HepG2 (cell line): ENCODE results near the gene ARL11.

ENCODE experiments used
- ARHGAP35 ChIP-seq: sonication (generic); formaldehyde crosslinking; IDR thresholded peaks from 2 replicates; pipeline ENCODE4 v1.9.0; 2022; ENCODE audit warnings: mild to moderate bottlenecking, inconsistent platforms, moderate library complexity, missing genetic modification reagents, borderline replicate concordance
- CREB1 ChIP-seq, 2 experiments: fragments of 450-650 bp in 1 of 2; IDR thresholded peaks; 2 replicates each; pipeline ENCODE4 v1.6.1; 2016 to 2017; ENCODE audit warnings: control low read depth in 1 of 2, mild to moderate bottlenecking in 1 of 2, missing compliant biosample characterization in 1 of 2, missing genetic modification characterization in 1 of 2
- CTCF ChIP-seq: sonication (generic); formaldehyde crosslinking; IDR thresholded peaks from 2 replicates; pipeline ENCODE4 v1.5.0; 2020; ENCODE audit warnings: mild to moderate bottlenecking, missing genetic modification reagents, moderate library complexity
- FOXK2 ChIP-seq: fragments of 450-650 bp; IDR thresholded peaks from 2 replicates; pipeline ENCODE4 v1.6.1; 2016
- FOXP1 ChIP-seq, 2 experiments: fragments of 450-650 bp in 1 of 2; IDR thresholded peaks; 2 replicates each; pipeline ENCODE4 v1.6.1; 2017 to 2018; ENCODE audit warnings: antibody characterized with exemption in 1 of 2
- JUNB ChIP-seq: sonication (generic); formaldehyde crosslinking; IDR thresholded peaks from 2 replicates; pipeline ENCODE4 v1.8.0; 2022; ENCODE audit warnings: missing genetic modification reagents, mild to moderate bottlenecking, borderline replicate concordance
- KAT2B ChIP-seq: fragments of 150-350 bp; IDR thresholded peaks from 2 replicates; pipeline ENCODE4 v1.6.1; 2014; ENCODE audit warnings: low read depth, low read length, borderline replicate concordance
- MAZ ChIP-seq, 2 experiments: sonication (generic) in 1 of 2; formaldehyde crosslinking in 1 of 2; IDR thresholded peaks; 2 replicates each; pipeline versions ENCODE4 v1.5.0 to v1.6.1; 2012 to 2020; ENCODE audit warnings: low read depth in 2 of 2, mild to moderate bottlenecking in 2 of 2, borderline replicate concordance in 1 of 2, improper control_type of control experiment in 1 of 2, low read length in 1 of 2, missing genetic modification reagents in 1 of 2, moderate library complexity in 1 of 2
- POLR2A ChIP-seq, 2 experiments: IDR thresholded peaks; 2 replicates each; pipeline ENCODE4 v1.6.1; 2011; ENCODE audit warnings: low read depth in 2 of 2, low read length in 2 of 2, mild to moderate bottlenecking in 1 of 2, moderate library complexity in 1 of 2; ENCODE audit not compliant: insufficient read depth in 1 of 2
- SKIL ChIP-seq: sonication (generic); formaldehyde crosslinking; IDR thresholded peaks from 2 replicates; pipeline ENCODE4 v1.8.0; 2022; ENCODE audit warnings: missing genetic modification reagents, mild to moderate bottlenecking, moderate library complexity, borderline replicate concordance
- YY1 ChIP-seq: IDR thresholded peaks from 2 replicates; pipeline ENCODE4 v1.6.1; 2011; ENCODE audit warnings: low read length, low read depth, moderate library complexity, mild to moderate bottlenecking; ENCODE audit not compliant: insufficient read depth, insufficient replicate concordance
- ZNF331 ChIP-seq: sonication (generic); formaldehyde crosslinking; IDR thresholded peaks from 2 replicates; pipeline ENCODE4 v1.4.0; 2020; ENCODE audit warnings: missing genetic modification reagents
- TF ChIP-seq, protein P1 (sequence below), 2 experiments: sonication (generic) in 1 of 2; formaldehyde crosslinking in 1 of 2; IDR thresholded peaks; 2 replicates each; pipeline versions ENCODE4 v1.5.1 to v1.6.1; 2011 to 2020; ENCODE audit warnings: borderline replicate concordance in 1 of 2, low read depth in 1 of 2, low read length in 1 of 2, mild to moderate bottlenecking in 1 of 2, missing genetic modification reagents in 1 of 2, moderate library complexity in 1 of 2
- TF ChIP-seq, protein P2 (sequence below): sonication (generic); formaldehyde crosslinking; IDR thresholded peaks from 2 replicates; pipeline ENCODE4 v1.8.1; 2022; ENCODE audit warnings: low read depth, mild to moderate bottlenecking, missing genetic modification reagents

GRCh38 chr13:49610176-49610575, 18.1 kb upstream of the ARL11 start:
- no peak for TF ChIP-seq YY1
- no peak for TF ChIP-seq POLR2A (IDR thresholded peaks at IDR 0.05; ENCODE audit: insufficient read depth in 1 of 2, low read depth in 2 of 2, low read length in 2 of 2)
- no peak for TF ChIP-seq ARHGAP35 (CRISPR knock-in tag)
- TF ChIP-seq ZNF331 (CRISPR knock-in tag) = no peak
- no peak for TF ChIP-seq FOXP1 (IDR thresholded peaks at IDR 0.05)
- TF ChIP-seq FOXP1 (CRISPR knock-in tag; IDR thresholded peaks at IDR 0.05) = no peak
- no peak for TF ChIP-seq CTCF (CRISPR knock-in tag)
- no peak for TF ChIP-seq KAT2B
- no peak for TF ChIP-seq SKIL
- TF ChIP-seq, protein P1, sequence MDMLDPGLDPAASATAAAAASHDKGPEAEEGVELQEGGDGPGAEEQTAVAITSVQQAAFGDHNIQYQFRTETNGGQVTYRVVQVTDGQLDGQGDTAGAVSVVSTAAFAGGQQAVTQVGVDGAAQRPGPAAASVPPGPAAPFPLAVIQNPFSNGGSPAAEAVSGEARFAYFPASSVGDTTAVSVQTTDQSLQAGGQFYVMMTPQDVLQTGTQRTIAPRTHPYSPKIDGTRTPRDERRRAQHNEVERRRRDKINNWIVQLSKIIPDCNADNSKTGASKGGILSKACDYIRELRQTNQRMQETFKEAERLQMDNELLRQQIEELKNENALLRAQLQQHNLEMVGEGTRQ (IDR thresholded peaks at IDR 0.05; ENCODE audit: low read depth, low read length) = no peak
- TF ChIP-seq, protein P1 (CRISPR knock-in tag; IDR thresholded peaks at IDR 0.05; ENCODE audit: borderline replicate concordance) = no peak
- no peak for TF ChIP-seq MAZ (IDR thresholded peaks at IDR 0.05; ENCODE audit: borderline replicate concordance, low read depth, low read length)
- TF ChIP-seq MAZ (CRISPR knock-in tag; IDR thresholded peaks at IDR 0.05; ENCODE audit: low read depth) = no peak
- TF ChIP-seq FOXK2 = no peak
- no peak for TF ChIP-seq JUNB (CRISPR knock-in tag)
- TF ChIP-seq, protein P2, sequence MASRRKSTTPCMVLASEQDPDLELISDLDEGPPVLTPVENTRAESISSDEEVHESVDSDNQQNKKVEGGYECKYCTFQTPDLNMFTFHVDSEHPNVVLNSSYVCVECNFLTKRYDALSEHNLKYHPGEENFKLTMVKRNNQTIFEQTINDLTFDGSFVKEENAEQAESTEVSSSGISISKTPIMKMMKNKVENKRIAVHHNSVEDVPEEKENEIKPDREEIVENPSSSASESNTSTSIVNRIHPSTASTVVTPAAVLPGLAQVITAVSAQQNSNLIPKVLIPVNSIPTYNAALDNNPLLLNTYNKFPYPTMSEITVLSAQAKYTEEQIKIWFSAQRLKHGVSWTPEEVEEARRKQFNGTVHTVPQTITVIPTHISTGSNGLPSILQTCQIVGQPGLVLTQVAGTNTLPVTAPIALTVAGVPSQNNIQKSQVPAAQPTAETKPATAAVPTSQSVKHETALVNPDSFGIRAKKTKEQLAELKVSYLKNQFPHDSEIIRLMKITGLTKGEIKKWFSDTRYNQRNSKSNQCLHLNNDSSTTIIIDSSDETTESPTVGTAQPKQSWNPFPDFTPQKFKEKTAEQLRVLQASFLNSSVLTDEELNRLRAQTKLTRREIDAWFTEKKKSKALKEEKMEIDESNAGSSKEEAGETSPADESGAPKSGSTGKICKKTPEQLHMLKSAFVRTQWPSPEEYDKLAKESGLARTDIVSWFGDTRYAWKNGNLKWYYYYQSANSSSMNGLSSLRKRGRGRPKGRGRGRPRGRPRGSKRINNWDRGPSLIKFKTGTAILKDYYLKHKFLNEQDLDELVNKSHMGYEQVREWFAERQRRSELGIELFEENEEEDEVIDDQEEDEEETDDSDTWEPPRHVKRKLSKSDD = no peak
- no peak for TF ChIP-seq CREB1 (IDR thresholded peaks at IDR 0.05)
- no peak for TF ChIP-seq CREB1 (CRISPR knock-in tag; IDR thresholded peaks at IDR 0.05)
